GM13976 (cell line): ENCODE data around the gene SLC24A2.

Source experiments
- DNase-seq: peaks from one replicate; pipeline ENCODE4 v3.0.0; 2012; ENCODE audit warnings: low spot score
- in situ Hi-C: fragments of 300-500 bp; cut with MboI; formaldehyde crosslinking; loops from one replicate; pipeline ENCODE4 v1.12.0; 2022; ENCODE audit warnings: low sequenced_read_pairs, mixed read lengths, inconsistent platforms; ENCODE audit not compliant: unreplicated experiment
- TF ChIP-seq, protein P1 (sequence below): IDR thresholded peaks from 2 replicates; pipeline ENCODE4 v1.5.1; 2012; ENCODE audit warnings: borderline replicate concordance, mild to moderate bottlenecking; ENCODE audit not compliant: insufficient read depth; ENCODE audit errors: extremely low read depth, missing control alignments, control extremely low read depth

Gene SLC24A2

GRCh38 chr9:19785230-19785629 is 3.6 kb downstream of the SLC24A2 start:
- DNase-seq, result no peak
- in situ Hi-C loops, result no loop called here
- TF ChIP-seq, protein P1, sequence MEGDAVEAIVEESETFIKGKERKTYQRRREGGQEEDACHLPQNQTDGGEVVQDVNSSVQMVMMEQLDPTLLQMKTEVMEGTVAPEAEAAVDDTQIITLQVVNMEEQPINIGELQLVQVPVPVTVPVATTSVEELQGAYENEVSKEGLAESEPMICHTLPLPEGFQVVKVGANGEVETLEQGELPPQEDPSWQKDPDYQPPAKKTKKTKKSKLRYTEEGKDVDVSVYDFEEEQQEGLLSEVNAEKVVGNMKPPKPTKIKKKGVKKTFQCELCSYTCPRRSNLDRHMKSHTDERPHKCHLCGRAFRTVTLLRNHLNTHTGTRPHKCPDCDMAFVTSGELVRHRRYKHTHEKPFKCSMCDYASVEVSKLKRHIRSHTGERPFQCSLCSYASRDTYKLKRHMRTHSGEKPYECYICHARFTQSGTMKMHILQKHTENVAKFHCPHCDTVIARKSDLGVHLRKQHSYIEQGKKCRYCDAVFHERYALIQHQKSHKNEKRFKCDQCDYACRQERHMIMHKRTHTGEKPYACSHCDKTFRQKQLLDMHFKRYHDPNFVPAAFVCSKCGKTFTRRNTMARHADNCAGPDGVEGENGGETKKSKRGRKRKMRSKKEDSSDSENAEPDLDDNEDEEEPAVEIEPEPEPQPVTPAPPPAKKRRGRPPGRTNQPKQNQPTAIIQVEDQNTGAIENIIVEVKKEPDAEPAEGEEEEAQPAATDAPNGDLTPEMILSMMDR, result no peak

GRCh38 chr9:19784136-19784535 is 4.7 kb downstream of the SLC24A2 start:
- DNase-seq, result no peak
- TF ChIP-seq, protein P1, result no peak
- in situ Hi-C loops, result no loop called here

GRCh38 chr9:19783500-19783899 is 5.3 kb downstream of the SLC24A2 start:
- TF ChIP-seq, protein P1, result no peak
- in situ Hi-C loops, result no loop called here
- no peak for DNase-seq

- in situ Hi-C loops, result no loop called here
- no peak for DNase-seq
Measured at GRCh38 chr9:19782005-19782404, 6.8 kb downstream of the SLC24A2 start.

GRCh38 chr9:19781240-19781639 is 7.6 kb downstream of the SLC24A2 start:
- in situ Hi-C loops, result no loop called here
- DNase-seq, result no peak
- TF ChIP-seq, protein P1, result no peak

More at GRCh38 chr9:19782005-19782404, 6.8 kb downstream of the SLC24A2 start:
- TF ChIP-seq, protein P1, result no peak

DNA sequence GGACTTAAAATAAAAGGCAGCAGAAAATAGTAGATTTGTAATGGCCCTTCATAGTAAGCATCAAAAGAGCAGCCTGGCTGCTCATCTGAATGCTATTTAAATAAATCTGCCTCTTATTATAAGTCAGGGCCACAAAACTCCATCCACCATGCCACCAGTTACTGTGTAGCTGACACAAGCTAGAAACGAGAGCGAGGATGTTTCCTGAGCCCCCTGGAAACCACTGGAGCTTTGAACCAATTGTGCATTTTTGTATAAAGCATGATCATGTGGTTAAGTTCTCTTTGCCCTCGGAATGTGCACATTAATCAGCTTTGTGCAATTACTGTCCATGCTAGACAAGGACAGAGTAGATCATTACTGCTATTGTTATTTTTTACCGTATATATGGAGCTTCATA is 17.4 kb downstream of the SLC24A2 start:
- in situ Hi-C loops, result no loop called here
- DNase-seq, result no peak
- TF ChIP-seq, protein P1, result no peak

DNA sequence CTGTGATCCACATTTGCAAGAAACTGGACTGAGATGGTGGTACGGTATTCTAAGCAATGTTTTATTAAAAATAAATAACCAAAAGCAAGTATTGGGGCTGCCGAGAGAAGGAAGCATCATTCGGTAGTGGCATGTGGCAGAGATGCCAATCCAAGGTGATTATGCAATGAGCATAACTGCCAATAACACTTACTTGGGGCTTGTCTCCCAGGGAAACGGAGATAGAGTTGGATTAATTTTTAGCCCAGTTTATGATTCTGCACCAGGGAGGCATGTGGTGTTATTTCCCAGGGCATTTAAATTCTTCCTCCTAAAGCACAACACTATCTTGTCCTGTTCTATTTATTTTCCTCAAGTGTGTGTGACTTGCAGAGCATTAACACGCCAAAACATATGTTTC is 17.9 kb downstream of the SLC24A2 start:
- DNase-seq, result no peak
- TF ChIP-seq, protein P1, result no peak
- in situ Hi-C loops, result no loop called here
